MM.1S (cell line): ENCODE results near the gene UNC13C.
A peak's percentile ranks its signal among the peaks of the same experiment; 100 is the strongest.

Experiments used
- CTCF ChIP-seq: fragments of 300-600 bp; sonication (generic); IDR thresholded peaks from 2 replicates; pipeline ENCODE4 v1.5.1; 2016; ENCODE audit warnings: antibody characterized with exemption, low read length, mixed read lengths
- EZH2 ChIP-seq: fragments of 300-600 bp; sonication (generic); optimal IDR thresholded peaks from 2 replicates; pipeline ENCODE3; 2017; ENCODE audit warnings: low read depth, mild to moderate bottlenecking, antibody characterized with exemption, low read length, mixed read lengths

GRCh38 chr15:54082836-54083492 is 104.7 kb downstream of the UNC13C start:
- TF ChIP-seq CTCF, result peak; percentile 89
- no peak for TF ChIP-seq EZH2
